GM19351 (cell line): ENCODE measurements around the gene EIF4G3.
"Not testable (repeated sequence)": the region's sequence is repeated elsewhere in the genome, so short reads cannot be mapped to it uniquely, and the experiment has no call there.

Source experiments
- ATAC-seq: cut with Tn5 transposase; IDR thresholded peaks from one replicate; pipeline ENCODE4 v1.9.1; 2021; ENCODE audit warnings: mild to moderate bottlenecking, moderate library complexity; ENCODE audit not compliant: unreplicated experiment

EIF4G3 gene

DNA sequence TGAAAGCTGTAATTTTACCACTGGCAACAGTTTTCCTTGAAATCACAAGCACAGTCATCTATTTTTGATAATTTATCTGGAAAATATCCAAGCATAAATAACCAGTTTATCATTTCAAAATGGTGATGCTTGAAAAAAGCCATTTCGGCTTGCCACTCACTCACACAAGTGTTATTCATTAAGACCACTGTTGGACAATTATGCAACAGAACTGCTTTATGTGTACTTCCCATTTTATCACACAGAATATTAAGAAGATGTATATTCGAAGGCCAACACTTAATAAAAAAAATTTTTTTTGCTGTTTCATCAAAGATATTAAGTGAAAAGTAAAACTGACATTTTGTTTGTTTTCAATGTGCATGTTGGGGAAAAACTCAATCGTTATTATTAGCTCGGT is 62.3 kb downstream of the EIF4G3 start:
- no peak for ATAC-seq

DNA sequence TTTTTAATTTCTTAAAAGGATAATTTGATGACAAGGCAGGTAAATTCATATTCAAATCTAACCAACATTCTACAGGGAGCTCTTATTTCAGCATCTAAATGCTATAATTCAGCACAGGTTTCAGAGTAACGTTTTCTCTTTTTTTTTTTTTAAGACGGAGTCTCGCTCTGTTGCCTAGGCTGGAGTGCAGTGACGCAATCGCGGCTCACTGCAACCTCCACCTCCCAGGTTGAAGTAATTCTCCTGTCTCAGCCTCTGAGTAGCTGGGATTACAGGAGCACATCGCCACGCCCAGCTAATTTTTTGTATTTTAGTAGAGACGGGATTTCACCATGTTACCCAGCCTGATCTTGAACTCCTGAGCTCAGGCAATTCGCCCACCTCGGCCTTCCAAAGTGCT is 66.5 kb downstream of the EIF4G3 start:
- no peak for ATAC-seq

DNA sequence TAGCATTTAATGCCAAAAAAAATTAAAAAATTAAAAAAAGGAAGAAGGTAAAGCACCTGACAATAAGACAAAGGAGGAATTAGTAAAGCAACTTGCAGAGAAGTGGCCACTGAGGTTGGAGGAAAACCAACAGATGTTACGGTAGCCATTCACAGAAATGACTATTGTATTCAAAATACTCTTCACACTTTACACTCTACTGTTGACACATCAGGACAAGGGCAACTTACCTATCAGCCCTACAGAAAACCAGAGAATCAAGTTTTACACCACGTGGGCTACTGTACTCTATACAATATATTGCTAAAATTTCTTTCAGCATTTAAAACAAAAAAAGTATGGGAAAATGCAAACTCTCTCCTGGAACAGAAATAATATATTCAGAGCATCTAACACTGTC is 70.0 kb downstream of the EIF4G3 start:
- no peak for ATAC-seq

DNA sequence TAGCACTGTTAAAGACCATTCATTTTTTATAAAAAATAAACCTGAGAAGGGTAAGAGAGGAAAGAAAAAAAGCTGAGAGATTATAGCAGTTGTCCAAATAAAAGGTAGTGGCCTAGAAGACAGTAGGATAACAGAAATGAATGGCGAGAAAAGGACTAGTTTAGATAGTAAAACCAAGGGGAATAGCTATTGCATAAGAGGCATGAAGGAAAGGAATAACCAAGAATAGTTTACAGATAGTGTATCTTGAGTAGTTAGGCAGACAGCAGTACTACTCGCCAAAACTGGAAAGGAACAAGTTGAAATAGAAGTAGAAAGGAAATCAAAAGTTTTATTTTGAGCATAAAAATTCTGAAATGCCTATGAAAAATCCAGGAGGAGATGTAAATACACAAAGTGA is 70.5 kb downstream of the EIF4G3 start:
- no peak for ATAC-seq

DNA sequence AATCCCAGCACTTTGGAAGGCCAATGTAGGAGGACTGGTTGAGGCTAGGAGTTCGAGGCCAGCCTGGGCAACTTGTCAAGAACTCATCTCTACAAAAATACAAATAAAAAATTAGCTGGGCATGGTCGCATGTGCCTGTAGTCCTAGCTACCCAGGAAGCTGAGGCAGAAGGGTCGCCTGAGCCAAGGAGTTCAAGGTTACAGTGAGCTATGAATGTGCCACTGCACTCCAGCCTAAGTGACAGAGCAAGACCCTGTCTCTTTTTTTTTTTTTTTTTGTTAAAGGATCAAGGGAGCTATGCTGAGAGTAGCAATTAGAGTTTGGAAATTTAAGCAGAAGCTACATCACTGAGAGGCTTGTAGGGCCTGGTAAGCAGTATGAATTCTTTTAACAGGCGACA is 70.9 kb downstream of the EIF4G3 start:
- ATAC-seq = no peak

DNA sequence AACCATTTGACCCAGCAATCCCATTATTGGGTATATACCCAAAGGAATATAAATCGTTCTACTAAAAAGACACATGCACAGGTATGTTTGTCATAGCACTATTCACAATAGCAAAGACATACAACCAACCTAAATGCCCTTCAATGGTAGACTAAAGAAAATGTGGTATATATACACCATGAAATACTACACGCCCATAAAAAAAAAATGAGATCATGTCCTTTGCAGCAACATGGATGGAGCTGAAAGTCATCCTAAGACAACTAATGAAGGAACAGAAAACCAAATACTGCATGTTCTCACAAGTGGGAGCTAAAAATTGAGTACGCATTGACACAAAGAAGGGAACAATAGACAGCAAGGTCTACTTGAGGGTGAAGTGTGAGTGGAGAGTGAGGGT is 72.0 kb downstream of the EIF4G3 start:
- no peak for ATAC-seq

DNA sequence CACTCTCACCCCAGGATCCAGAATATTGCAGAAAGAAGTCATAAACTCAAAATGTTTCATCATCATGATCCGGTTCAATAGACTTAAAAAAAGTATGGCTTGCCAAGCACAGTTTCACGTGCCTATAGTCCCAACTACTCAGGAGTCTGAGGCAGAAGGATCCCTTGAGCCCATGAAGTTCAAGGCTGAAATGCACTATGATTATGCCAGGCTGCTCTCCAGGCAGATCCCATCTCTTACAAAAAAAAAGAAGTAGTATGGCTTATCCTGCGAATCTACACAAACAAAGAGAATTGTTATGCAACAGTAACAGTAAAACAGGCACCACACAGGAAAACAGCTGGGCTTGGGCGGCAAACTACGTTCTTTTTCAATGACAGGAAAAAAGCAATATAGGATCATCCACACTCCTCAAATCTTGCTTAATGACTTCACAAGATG is 76.2 kb downstream of the EIF4G3 start:
- ATAC-seq = no peak

DNA sequence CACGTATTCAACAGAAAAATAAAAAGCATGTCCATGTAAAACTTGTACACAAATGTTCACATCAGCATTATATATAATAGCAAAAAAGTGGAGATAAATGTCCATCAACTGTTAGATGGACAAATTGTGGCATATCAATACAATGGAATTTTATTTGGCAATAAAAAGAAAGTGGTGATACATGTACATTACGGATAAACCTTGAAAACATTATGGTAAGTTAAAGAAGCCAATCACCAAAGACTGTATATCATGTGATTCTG is 76.9 kb downstream of the EIF4G3 start:
- ATAC-seq = no peak

DNA sequence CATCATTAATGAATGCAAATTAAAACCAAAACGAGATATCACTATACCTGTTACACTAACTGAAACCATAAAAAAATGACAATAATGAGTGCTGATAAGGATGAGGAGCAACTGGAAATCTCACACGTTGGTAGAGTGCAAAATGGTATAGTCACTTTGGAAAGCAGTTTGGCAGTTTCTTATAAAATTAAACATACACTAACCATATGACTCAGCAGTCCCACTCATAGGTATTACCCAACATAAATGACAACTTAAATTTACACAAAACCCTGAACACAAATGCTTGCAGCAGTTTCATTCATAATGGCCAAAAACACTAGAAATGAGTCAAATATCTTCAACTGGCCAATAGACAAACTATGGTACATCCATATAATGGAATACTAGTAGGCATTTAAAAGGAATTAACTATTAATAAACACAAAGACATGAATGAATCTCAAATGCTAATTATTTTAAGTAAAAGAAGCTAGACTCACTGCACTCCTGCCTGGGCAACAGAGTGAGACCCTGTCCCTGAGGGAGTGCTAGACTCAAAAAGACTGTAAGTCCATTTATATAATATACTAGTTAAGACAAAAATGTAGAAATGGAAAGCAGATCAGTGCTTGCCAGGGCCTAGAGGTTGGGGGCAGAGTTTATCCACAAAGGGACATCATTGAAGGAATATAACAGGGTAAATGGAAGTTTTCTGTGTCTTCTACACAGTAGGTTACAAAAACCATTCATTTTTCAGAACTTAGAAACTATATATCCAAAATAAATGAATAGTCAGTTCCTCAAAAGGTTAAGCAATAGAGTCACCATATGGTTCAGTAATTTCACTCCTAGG is 77.4 kb downstream of the EIF4G3 start:
- ATAC-seq = no peak

DNA sequence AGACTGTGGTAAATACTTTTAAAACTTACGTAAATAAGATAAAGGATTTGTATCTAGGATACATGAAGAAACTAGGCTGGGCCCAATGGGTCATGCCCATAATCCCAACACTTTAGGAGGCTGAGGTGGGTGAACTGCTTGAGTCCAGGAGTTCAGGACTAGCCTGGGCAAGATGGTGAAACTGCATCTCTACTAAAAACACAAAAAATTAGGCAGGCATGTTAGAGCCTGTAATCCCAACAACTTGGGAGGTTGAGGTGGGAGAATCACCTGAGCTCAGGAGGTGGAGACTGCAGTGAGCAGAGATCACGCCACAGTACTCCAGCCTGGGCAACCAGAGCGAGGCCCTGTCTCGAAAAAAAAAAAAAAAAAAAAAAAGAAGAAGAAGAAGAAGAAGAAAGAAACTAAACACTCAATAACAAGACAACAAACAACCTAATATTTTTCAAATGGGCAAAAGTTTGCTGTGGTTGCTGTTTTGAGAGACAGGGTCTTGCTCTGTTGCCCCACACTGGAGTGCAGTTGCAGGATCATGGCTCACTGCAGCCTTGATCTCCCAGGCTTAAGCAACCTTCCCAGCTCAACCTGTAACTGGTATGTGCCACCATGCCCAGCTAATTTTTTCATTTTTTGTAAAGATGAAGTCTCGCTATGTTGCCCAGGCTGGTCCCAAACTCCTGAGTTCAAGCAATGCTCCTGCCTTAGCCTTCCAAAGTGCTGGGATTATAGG is 78.3 kb downstream of the EIF4G3 start:
- ATAC-seq = no peak

DNA sequence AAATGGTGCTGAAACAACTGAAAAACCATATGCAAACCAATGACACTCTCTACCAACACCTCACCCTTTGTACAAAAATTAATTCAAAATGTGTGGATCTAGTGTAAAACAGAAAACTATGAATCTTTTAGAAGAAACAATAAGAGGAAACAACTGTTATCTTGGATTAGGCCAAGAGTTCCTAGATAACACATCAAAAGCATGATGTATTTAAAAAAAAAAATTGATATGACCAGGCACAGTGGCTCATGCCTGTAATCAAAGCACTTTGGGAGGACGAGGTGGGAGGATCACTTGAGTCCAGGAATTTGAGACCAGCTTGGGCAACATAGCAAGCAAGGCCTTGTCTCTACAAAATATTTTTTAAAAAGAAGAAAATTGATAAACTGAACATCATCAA is 79.0 kb downstream of the EIF4G3 start:
- ATAC-seq = no peak

DNA sequence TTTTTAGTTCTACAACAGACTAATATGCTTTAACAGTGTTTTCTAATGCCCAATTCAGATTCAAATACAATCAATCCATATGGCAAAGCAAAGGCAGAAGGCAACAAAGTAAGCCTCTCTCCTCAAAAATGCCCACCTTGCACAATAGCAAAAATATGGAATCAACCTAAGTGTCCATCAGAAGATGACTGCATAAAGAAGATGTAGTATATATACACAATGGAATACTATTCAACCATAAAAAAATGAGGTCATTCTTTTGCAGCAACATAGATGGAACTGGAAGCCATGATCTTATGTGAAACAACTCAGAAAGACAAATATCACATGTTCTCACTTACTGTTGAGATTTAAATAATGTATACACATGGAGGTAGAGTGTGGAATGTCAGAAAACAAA is 80.7 kb downstream of the EIF4G3 start:
- ATAC-seq = no peak

DNA sequence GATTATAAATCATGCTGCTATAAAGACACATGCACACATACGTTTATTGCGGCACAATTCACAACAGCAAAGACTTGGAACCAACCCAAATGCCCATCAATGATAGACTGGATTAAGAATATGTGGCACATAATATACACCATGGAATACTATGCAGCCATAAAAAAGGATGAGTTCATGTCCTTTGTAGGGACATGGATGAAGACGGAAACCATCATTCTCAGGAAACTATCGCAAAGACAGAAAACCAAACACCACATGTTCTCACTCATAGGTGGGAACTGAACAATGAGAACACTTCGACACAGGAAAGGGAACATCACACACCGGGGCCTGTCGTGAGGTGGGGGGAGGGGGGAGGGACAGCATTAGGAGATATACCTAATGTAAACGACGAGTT is 82.4 kb downstream of the EIF4G3 start:
- not testable (repeated sequence) for ATAC-seq

DNA sequence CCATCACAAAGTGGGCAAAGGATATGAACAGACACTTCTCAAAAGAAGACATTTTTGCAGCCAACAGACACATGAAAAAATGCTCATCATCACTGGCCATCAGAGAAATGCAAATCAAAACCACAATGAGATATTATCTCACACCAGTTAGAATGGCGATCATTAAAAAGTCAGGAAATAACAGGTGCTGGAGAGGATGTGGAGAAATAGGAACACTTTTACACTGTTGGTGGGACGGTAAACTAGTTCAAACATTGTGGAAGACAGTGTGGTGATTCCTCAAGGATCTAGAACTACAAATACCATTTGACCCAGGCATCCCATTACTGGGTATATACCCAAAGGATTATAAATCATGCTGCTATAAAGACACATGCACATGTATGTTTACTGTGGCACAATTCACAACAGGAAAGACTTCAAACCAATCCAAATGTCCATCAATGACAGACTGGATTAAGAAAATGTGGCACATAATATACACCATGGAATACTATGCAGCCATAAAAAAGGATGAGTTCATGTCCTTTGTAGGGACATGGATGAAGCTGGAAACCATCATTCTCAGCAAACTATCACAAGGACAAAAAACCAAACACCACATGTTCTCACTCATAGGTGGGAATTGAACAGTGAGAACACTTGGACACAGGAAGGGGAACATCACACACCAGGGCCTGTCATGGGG is 83.3 kb downstream of the EIF4G3 start:
- ATAC-seq = not testable (repeated sequence)

DNA sequence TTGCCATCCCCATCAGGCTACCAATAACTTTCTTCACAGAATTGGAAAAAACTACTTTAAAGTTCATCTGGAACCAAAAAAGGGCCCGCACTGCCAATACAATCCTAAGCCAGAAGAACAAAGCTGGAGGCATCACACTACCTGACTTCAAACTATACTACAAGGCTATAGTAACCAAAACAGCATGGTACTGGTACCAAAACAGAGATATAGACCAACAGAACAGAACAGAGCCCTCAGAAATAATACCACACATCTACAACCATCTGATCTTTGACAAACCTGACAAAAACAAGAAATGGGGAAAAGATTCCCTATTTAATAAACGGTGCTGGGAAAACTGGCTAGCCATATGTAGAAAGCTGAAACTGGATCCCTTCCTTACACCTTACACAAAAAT is 84.2 kb downstream of the EIF4G3 start:
- ATAC-seq = not testable (repeated sequence)

DNA sequence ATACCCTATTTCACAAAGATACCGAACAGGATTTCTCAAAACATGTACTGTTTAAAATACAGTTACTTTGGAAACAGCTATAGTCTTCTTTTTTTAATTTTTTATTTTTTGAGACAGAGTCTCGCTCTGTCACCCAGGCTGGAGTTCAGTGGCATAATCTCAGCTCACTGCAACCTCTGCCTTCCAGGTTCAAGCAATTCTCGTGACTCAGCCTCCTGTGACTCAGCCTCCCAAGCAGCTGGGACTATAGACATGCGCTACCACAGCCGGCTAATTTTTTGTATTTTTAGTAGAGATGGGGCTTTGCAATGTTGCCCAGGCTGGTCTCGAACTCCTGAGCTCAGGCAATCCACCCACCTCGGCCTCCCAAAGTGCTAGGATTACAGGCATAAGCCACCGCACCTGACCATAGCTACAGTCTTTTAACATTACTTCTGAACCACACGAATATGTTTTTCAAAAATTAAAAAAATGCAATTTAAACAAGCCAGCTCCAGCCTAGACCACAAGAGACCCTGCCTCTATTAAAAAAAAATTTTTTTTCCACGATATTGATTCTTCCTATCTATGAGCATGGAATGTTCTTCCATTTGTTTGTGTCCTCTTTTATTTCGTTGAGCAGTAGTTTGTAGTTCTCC is 85.5 kb downstream of the EIF4G3 start:
- ATAC-seq = not testable (repeated sequence)

DNA sequence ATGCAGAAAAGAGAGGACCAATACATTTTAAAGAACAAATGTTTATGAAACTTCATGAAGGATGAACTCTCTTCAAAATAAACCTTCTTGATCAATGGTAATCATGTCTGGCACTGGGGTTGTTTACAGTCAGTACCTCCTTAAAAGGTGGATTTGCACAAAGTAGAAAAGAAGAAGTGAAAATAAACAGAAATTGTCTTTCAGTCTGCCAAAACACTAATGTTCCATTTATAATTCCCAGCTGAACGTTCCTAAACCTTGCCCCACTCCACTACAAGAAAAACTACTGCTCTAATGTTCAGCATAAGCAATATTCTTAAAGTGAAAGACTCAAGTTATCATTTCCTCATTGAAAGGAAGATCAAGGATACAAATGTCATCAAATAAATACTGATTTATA is 86.2 kb downstream of the EIF4G3 start:
- ATAC-seq = no peak

DNA sequence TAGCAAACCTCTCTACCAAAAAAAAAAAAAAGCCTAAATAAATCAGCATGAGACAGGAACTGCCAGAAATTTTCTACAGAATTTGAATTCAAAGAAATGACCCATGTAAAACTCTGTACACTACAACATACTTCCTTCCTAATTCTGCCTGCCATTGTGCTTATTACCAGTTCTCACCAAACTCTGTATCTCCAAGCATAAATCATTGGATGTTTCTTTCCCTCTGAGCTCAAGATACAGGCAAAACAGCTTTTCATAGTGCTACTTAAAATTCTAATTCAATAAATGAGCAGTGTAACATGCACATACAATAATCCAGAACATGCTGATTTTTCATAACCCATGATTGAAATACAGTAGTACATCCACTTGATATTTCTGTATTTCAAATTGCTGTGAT is 87.0 kb downstream of the EIF4G3 start:
- ATAC-seq = no peak

DNA sequence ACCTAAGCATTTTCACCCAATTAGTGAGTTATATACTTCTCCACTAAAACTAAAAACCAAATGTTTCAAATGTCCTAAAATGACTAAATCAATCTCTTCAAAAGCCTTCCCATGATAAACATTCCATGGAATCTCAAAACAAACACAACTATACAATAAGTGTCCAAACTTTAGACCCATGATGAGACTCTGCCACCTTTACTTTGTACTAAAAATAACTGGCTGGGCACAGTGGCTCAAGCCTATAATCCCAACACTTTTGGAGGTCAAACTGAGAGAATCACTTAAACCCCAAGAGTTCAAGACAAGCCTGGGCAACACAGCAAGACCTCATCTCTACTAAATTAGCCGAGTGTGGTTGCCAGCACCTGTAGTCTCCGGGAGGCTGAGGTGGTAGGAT is 87.4 kb downstream of the EIF4G3 start:
- no peak for ATAC-seq

DNA sequence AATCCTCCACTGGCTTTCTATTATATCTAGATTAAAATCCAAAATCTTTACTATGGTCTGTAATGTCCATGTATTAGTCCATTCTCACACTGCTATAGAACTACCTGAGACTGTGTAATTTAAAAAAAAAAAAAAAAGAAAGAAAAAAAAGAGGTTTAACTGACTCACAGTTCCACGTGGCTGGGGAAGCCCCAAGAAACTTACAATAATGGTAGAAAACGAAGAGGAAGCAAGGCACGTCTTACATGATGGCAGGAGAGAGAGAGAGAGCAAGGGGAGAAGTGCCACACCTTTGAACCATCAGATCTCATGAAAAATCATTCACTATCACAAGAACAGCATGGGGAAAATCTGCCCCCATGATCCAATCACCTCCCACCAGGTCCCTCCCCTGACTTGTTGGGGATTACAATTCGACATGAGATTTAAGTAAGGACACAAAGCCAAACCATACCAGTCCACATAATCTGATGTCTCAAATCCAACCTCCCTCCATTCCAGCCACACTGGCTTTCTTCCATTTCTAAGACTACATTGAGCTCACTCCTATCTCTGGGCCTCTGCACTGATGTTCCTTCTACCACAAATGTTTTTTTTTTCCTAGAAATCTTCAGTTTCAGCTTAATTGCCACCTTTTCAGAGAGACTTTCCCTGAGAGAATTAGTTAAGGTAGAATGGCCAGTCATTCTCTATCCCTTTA is 92.4 kb downstream of the EIF4G3 start:
- ATAC-seq = no peak

DNA sequence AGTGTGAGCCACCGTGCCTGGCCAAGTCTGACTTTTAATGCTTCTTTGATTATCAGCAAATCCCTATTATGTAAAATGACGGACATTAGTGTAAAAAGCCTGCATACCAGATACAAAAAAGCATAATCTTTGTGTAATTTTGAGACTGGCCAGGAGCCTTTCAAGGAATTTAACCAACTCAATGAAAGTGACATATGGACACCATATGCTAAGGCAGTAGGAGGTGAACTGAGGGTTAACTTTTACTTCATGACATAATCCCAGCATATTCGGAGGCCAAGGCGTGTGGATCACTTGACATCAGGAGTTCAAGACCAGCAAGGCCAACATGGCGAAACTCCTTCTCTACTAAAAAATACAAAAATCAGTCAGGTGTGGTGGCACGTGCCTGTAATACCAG is 94.6 kb downstream of the EIF4G3 start:
- no peak for ATAC-seq
